ENCODE data around the gene RHBDD2.
"Not testable (repeated sequence)": the region's sequence is repeated elsewhere in the genome, so short reads cannot be mapped to it uniquely, and the experiment has no call there.

DNA sequence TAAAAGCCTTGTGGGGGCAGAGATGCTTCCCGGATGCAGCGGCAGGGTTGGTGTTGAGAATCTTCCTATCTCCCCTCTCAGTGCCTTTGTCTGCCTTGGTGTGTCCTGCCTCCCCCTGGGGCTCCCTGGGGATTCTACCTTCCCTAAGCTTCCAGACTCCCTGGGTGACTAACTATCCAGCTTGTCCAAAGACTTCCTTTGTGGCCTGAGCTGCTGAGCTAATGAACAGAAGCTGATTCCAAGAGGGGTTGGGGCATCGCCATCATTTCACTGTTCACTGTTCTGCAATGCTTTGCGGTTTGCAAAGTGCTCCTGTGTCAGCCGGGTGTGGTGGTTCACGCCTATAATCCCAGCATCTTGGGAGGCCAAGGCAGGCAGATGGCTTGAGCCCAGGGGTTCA lies 45.2 kb upstream of the RHBDD2 start:
- not testable (repeated sequence) for TF ChIP-seq RAD21 (IDR thresholded peaks at IDR 0.05; ENCODE audit: low read length); POLR2AphosphoS5 (IDR thresholded peaks at IDR 0.05; ENCODE audit: low read depth, low read length); YY1 (IDR thresholded peaks at IDR 0.05; ENCODE audit: low read depth); SIN3A (IDR thresholded peaks at IDR 0.05; ENCODE audit: borderline replicate concordance, low read depth, low read length); GABPA (IDR thresholded peaks at IDR 0.05; ENCODE audit: low read depth); FOXM1 (IDR thresholded peaks at IDR 0.05; ENCODE audit: low read depth)
- TF ChIP-seq, protein P1, sequence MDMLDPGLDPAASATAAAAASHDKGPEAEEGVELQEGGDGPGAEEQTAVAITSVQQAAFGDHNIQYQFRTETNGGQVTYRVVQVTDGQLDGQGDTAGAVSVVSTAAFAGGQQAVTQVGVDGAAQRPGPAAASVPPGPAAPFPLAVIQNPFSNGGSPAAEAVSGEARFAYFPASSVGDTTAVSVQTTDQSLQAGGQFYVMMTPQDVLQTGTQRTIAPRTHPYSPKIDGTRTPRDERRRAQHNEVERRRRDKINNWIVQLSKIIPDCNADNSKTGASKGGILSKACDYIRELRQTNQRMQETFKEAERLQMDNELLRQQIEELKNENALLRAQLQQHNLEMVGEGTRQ (IDR thresholded peaks at IDR 0.05; ENCODE audit: borderline replicate concordance, low read depth, low read length), result not testable (repeated sequence)
- TF ChIP-seq, protein P2, sequence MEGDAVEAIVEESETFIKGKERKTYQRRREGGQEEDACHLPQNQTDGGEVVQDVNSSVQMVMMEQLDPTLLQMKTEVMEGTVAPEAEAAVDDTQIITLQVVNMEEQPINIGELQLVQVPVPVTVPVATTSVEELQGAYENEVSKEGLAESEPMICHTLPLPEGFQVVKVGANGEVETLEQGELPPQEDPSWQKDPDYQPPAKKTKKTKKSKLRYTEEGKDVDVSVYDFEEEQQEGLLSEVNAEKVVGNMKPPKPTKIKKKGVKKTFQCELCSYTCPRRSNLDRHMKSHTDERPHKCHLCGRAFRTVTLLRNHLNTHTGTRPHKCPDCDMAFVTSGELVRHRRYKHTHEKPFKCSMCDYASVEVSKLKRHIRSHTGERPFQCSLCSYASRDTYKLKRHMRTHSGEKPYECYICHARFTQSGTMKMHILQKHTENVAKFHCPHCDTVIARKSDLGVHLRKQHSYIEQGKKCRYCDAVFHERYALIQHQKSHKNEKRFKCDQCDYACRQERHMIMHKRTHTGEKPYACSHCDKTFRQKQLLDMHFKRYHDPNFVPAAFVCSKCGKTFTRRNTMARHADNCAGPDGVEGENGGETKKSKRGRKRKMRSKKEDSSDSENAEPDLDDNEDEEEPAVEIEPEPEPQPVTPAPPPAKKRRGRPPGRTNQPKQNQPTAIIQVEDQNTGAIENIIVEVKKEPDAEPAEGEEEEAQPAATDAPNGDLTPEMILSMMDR (IDR thresholded peaks at IDR 0.05), result not testable (repeated sequence)
